Muscle layer of duodenum (tissue), 2 donors: ENCODE measurements around the gene SLC35B3.
"Not testable (repeated sequence)": the region's sequence is repeated elsewhere in the genome, so short reads cannot be mapped to it uniquely, and the experiment has no call there.

Source experiments
- H3K27ac ChIP-seq: one replicate; pipeline ENCODE4 v1.7.0; 2013; ENCODE audit warnings: mild to moderate bottlenecking, low read length
- H3K27me3 ChIP-seq: one replicate; pipeline ENCODE4 v1.7.0; 2013; ENCODE audit warnings: low read depth, mild to moderate bottlenecking, control low read depth, low read length
- H3K36me3 ChIP-seq, 2 donors: one replicate each; pipeline ENCODE4 v1.7.0; 2013; ENCODE audit warnings: low read length in 2 of 2, control low read depth in 1 of 2, mild to moderate bottlenecking in 1 of 2; ENCODE audit not compliant: insufficient read depth in 2 of 2, control insufficient read depth in 1 of 2
- H3K4me1 ChIP-seq, 2 donors: one replicate each; pipeline ENCODE4 v1.7.0; 2013; ENCODE audit warnings: low read length in 2 of 2, mild to moderate bottlenecking in 2 of 2, control low read depth in 1 of 2, moderate library complexity in 1 of 2; ENCODE audit not compliant: insufficient read depth in 2 of 2, control insufficient read depth in 1 of 2
- H3K4me3 ChIP-seq, 2 donors: one replicate each; pipeline ENCODE4 v1.7.0; 2013; ENCODE audit warnings: low read length in 2 of 2, low read depth in 1 of 2, mild to moderate bottlenecking in 1 of 2
- H3K9me3 ChIP-seq, 2 donors: one replicate each; pipeline ENCODE4 v1.7.0; 2013; ENCODE audit warnings: low read length in 2 of 2, control low read depth in 1 of 2, mild to moderate bottlenecking in 1 of 2; ENCODE audit not compliant: control insufficient read depth in 1 of 2
- donor health status: healthy.

Gene SLC35B3

GRCh38 chr6:8414844-8415243 lies 20.5 kb downstream of the SLC35B3 start:
- Histone ChIP-seq H3K4me1 (no peaks in the 10 kb centered on the region), H3K36me3 (peaks cover 38 to 59% of the 10 kb centered on the region in 2 donors), H3K4me3 (no peak overlapping the region), H3K27me3 (no peaks in the 10 kb centered on the region), H3K27ac (no peak overlapping the region), H3K9me3 (no peaks in the 10 kb centered on the region)

DNA sequence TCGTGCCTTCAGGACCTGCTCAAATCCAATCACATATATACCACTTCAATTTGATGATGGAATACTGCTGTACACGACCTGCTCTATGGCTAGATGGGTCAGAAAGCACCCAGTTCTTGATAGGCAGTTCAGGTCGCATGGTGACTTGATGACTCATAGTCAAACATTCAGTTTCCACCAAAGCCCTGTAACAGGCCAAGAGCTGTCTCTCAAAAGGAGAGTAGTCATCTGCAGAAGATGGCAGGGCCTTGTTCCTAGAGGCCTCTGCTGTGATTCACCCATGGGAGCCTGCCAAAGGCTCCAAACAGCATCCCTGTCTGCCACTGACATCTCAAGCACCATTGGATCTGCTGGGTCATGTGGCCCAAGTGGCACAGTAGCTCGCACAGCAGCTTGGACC lies 29.4 kb downstream of the SLC35B3 start:
- peaks cover 4 to 14% of the 10 kb centered on the region in 2 donors for H3K36me3 ChIP-seq
- H3K27ac ChIP-seq, H3K4me3 ChIP-seq, H3K4me1 ChIP-seq, H3K9me3 ChIP-seq, H3K27me3 ChIP-seq: not testable (repeated sequence)

DNA sequence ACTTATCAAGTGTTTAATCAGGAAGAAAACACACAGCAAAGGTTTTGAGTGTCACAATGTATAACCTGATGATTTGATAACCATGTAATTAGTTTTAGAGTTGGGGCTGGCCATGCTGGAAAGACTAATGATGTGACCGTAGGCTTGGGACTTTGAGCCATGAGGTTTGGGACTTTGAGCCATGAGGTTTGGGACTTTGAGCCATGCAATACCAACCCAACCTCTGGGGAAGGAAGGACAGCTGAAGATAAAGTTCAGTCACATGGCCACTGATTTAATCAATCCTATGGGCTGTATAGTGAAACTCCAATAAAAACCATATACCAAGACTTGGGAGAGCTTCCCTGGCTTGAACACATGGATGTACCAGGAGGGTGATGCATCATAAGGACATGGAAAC lies 32.8 kb downstream of the SLC35B3 start:
- Histone ChIP-seq H3K27me3 (no peaks in the 10 kb centered on the region), H3K36me3 (no peaks in the 10 kb centered on the region), H3K9me3 (no peaks in the 10 kb centered on the region)

DNA sequence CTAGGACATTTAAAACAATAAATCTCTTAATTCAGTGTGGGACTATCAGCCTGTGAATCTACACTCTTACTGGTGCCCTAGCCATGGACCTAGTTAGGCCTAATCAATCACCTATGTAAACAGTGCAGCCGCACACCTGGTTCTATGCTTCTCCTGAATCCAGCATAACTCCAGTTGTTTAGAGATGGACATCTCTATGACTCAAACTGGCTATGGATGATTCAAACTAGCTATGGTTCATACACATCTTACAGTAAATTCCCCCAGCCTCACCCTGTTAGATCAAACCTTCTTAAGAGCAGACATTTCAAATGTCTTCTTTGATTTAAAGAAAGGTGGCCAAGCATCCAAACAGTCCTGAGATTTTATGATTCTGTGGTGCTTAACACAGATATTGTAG lies 34.7 kb downstream of the SLC35B3 start:
- Histone ChIP-seq H3K27ac (no peak overlapping the region), H3K36me3 (no peaks in the 10 kb centered on the region), H3K4me3 (no peak overlapping the region), H3K9me3 (no peaks in the 10 kb centered on the region), H3K27me3 (no peaks in the 10 kb centered on the region), H3K4me1 (no peaks in the 10 kb centered on the region)

More for the DNA sequence above, 32.8 kb downstream of the SLC35B3 start:
- no peak overlapping the region for H3K4me3 ChIP-seq
- no peaks in the 10 kb centered on the region for H3K4me1 ChIP-seq
- H3K27ac ChIP-seq: no peak overlapping the region

DNA sequence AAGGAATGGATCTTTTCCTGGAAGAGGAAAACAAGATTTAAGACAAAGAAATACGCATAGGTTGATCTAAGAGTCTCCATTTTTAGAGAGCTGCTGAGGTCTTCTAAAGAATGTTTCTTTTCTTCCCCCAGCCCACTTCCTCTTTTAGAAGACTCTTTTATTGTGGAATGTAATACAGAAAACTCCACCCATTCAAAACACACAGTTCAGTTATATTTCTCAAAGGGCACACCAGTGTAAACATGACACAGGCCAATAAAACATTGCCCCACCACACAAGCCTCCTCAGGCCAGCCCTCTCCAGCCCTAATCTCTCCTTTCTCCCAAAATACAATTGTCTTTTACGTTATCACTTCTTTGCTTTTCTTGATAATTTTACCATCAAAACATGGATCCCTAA lies 42.8 kb downstream of the SLC35B3 start:
- Histone ChIP-seq H3K4me3 (no peak overlapping the region), H3K27me3 (no peaks in the 10 kb centered on the region), H3K36me3 (no peaks in the 10 kb centered on the region), H3K9me3 (no peaks in the 10 kb centered on the region), H3K27ac (no peak overlapping the region), H3K4me1 (no peaks in the 10 kb centered on the region)

DNA sequence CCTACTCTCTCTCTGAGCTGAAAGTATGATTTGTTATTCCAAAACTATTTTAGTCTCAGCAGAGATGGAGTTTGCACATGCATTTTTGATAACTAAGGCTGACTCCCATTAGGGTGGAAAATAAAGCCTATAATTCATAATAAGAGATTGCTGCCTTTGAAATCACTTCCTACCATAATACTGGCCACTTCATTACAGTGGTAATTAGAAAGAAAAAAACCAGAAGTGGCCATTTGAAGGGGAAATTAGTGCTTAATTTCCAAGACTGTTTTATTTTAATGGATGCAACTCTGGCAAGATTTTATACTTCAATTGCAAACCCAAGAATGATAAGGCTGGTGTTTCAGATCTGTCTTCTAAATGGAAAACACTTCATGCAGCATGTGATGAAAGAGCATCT lies 43.4 kb downstream of the SLC35B3 start:
- Histone ChIP-seq H3K9me3 (no peaks in the 10 kb centered on the region), H3K36me3 (no peaks in the 10 kb centered on the region), H3K4me1 (no peaks in the 10 kb centered on the region), H3K4me3 (no peak overlapping the region), H3K27ac (no peak overlapping the region), H3K27me3 (no peaks in the 10 kb centered on the region)

DNA sequence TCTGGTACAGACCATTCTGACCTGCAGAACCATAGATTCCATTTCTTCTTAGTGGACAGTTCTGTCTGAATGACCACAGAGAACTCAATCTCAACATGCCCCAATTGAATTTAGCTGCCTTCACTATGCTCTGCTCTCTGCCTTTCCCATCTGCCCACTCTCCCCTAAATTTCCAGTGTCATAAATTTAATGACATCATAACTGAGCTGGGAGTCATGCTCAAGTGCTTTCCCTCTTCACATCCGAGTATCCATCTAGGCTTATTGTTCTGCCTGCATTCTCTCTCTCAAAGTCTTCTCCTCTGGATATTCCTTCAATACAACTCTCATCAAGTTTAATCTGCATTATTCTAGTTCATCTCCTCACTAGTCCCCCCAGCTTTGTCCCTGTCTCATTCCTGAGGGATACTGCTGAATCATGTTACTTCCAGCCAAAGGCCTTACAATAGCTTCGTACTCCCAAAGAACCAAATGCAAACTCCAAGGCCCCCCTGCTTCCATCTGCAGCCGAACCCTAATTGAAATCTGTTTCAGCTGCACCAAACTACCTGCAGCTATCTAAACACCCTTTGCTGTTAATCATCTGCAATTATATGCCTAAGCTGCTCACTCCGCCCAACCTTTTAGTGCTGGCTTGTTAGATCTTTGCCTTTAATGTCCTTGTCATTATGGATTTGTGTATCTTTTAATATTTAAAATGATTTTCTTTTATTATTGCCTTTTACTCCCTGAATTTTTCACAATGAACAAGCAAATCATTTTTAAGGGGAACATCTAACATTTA lies 46.1 kb downstream of the SLC35B3 start:
- Histone ChIP-seq H3K9me3 (no peaks in the 10 kb centered on the region), H3K36me3 (no peaks in the 10 kb centered on the region), H3K27me3 (no peaks in the 10 kb centered on the region), H3K4me1 (no peaks in the 10 kb centered on the region), H3K4me3 (no peak overlapping the region), H3K27ac (no peak overlapping the region)

DNA sequence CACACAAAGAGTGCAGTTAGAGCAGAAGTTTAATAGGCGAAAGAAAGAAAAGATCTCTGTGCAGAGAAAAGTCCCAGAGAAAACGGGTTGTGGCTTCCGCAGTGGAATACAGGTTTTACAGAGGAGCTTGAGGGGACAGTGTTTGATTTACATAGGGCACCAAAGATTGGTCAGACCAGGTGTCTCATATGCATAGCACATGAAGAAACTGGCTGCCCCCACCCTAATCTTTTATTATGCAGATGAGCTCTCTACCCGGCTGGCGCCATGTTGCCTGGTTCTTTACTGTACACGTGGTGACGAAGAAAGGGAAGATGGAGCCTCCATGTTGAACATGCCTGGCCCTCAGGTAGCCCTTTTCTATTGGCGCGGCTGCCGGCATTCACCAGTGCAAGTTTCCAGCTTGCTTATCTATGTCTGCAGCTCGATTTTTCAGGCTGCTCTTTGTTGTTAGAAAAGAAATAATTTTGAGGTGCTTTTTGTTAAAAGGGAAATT lies 47.4 kb downstream of the SLC35B3 start:
- Histone ChIP-seq H3K9me3 (no peaks in the 10 kb centered on the region), H3K36me3 (no peaks in the 10 kb centered on the region), H3K27me3 (no peaks in the 10 kb centered on the region), H3K4me3 (no peak overlapping the region), H3K4me1 (no peaks in the 10 kb centered on the region), H3K27ac (no peak overlapping the region)

GRCh38 chr6:8383584-8383983 lies 51.8 kb downstream of the SLC35B3 start:
- no peak overlapping the region for H3K27ac ChIP-seq
- no peaks in the 10 kb centered on the region for H3K36me3 ChIP-seq
- no peak overlapping the region for H3K4me3 ChIP-seq
- no peaks in the 10 kb centered on the region for H3K4me1 ChIP-seq
- no peaks in the 10 kb centered on the region for H3K9me3 ChIP-seq
- H3K27me3 ChIP-seq: no peaks in the 10 kb centered on the region

DNA sequence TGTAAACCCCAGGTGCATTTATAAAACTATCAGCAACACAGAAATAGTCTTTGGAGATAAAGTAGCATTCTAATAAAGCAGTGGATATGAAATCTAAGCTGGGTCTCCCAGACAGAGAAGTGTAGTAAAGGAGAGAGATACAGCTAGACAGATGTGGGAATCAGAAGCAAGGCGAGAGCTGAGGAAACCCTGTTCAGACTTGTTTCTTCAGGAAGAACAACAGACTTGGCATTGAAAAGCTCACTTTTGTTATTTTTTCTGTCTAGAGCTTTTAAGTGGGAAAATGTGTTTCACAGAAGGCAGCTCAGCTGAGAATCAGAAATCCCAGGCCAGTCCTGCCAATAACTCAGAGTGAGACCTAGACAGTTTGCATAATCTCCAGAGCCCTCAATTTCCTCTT lies 52.9 kb downstream of the SLC35B3 start:
- no peaks in the 10 kb centered on the region for H3K9me3 ChIP-seq
- H3K36me3 ChIP-seq: no peaks in the 10 kb centered on the region
- H3K4me3 ChIP-seq: no peak overlapping the region
- H3K4me1 ChIP-seq: no peaks in the 10 kb centered on the region
- no peaks in the 10 kb centered on the region for H3K27me3 ChIP-seq
- H3K27ac ChIP-seq: no peak overlapping the region

GRCh38 chr6:8375916-8376315 lies 59.4 kb downstream of the SLC35B3 start:
- no peaks in the 10 kb centered on the region for H3K36me3 ChIP-seq
- no peaks in the 10 kb centered on the region for H3K9me3 ChIP-seq
- no peak overlapping the region for H3K27ac ChIP-seq
- no peaks in the 10 kb centered on the region for H3K27me3 ChIP-seq
- no peaks in the 10 kb centered on the region for H3K4me1 ChIP-seq
- H3K4me3 ChIP-seq: no peak overlapping the region
